ENCODE results near the gene CDHR2. TPM values are rescaled to one million over a fixed set of nuclear protein-coding genes. Genes with fewer than 3 reads are reported as not detected.

The CDHR2 gene
- total RNA-seq, 1 donor from 2014 or later: 0.45 TPM

GRCh38 chr5:176538989-176539384, 10.2 kb upstream of the CDHR2 start:
- DNase-seq (ENCODE audit: low spot score in 2 of 2, unreplicated experiment in 2 of 2): no peak
- H3K27me3 Mint-ChIP-seq (ENCODE audit: low read depth): no peaks in the 10 kb centered on the region
- peaks cover 50% of the 10 kb centered on the region for H3K4me1 Mint-ChIP-seq
- no peak overlapping the region for H3K4me3 Mint-ChIP-seq
- TF ChIP-seq CTCF (IDR thresholded peaks at IDR 0.05; ENCODE audit: unreplicated experiment): no peak
- H3K27ac Mint-ChIP-seq: no peak overlapping the region
- peaks cover 2% of the 10 kb centered on the region for H3K36me3 Mint-ChIP-seq
- H3K9me3 Mint-ChIP-seq: no peaks in the 10 kb centered on the region

GRCh38 chr5:176540476-176540899, 8.7 kb upstream of the CDHR2 start:
- no peaks in the 10 kb centered on the region for H3K9me3 Mint-ChIP-seq

GRCh38 chr5:176540956-176541337, 8.2 kb upstream of the CDHR2 start:
- H3K27ac Mint-ChIP-seq: peak overlapping the region; percentile 71
- no peaks in the 10 kb centered on the region for H3K27me3 Mint-ChIP-seq (ENCODE audit: low read depth)
- peaks cover 32% of the 10 kb centered on the region for H3K4me1 Mint-ChIP-seq
- no peaks in the 10 kb centered on the region for H3K36me3 Mint-ChIP-seq
- no peak for DNase-seq (ENCODE audit: low spot score in 2 of 2, unreplicated experiment in 2 of 2)
- H3K9me3 Mint-ChIP-seq: no peaks in the 10 kb centered on the region
- peak overlapping the region; percentile 75 for H3K4me3 Mint-ChIP-seq
- TF ChIP-seq CTCF (IDR thresholded peaks at IDR 0.05; ENCODE audit: unreplicated experiment): no peak

More at GRCh38 chr5:176540476-176540899, 8.7 kb upstream of the CDHR2 start:
- Mint-ChIP-seq H3K27ac (peak overlapping the region; percentile 71), H3K36me3 (no peaks in the 10 kb centered on the region), H3K27me3 (ENCODE audit: low read depth) (no peaks in the 10 kb centered on the region), H3K4me3 (peak overlapping the region; percentile 28), H3K4me1 (peaks cover 35% of the 10 kb centered on the region)
- DNase-seq (ENCODE audit: low spot score in 2 of 2, unreplicated experiment in 2 of 2): no peak
- TF ChIP-seq CTCF (IDR thresholded peaks at IDR 0.05; ENCODE audit: unreplicated experiment): no peak

GRCh38 chr5:176541338-176542134, 7.6 kb upstream of the CDHR2 start:
- TF ChIP-seq CTCF (IDR thresholded peaks at IDR 0.05; ENCODE audit: unreplicated experiment): no peak
- H3K27me3 Mint-ChIP-seq (ENCODE audit: low read depth): no peaks in the 10 kb centered on the region
- no peaks in the 10 kb centered on the region for H3K36me3 Mint-ChIP-seq
- peak overlapping the region; percentile 90 for H3K27ac Mint-ChIP-seq
- peak overlapping the region; percentile 75 for H3K4me3 Mint-ChIP-seq
- no peak for DNase-seq (ENCODE audit: low spot score in 2 of 2, unreplicated experiment in 2 of 2)
- peaks cover 32% of the 10 kb centered on the region for H3K4me1 Mint-ChIP-seq
- no peaks in the 10 kb centered on the region for H3K9me3 Mint-ChIP-seq

GRCh38 chr5:176542135-176542595, 7.0 kb upstream of the CDHR2 start:
- Mint-ChIP-seq H3K36me3 (no peaks in the 10 kb centered on the region), H3K27me3 (ENCODE audit: low read depth) (no peaks in the 10 kb centered on the region), H3K9me3 (no peaks in the 10 kb centered on the region), H3K4me1 (peaks cover 32% of the 10 kb centered on the region), H3K4me3 (peak overlapping the region; percentile 75), H3K27ac (peak overlapping the region; percentile 90)
- TF ChIP-seq CTCF (IDR thresholded peaks at IDR 0.05; ENCODE audit: unreplicated experiment): no peak
- no peak for DNase-seq (ENCODE audit: low spot score in 2 of 2, unreplicated experiment in 2 of 2)

Measured in mesothelial cell of epicardium (in vitro differentiated cells).